HEK293 (cell line): ENCODE results near the gene KDR.

Experiments
- CTCF ChIP-seq: fragments of 450-650 bp; formaldehyde crosslinking; IDR thresholded peaks from 2 replicates; pipeline ENCODE4 v1.5.1; 2016; ENCODE audit warnings: missing biosample characterization, missing genetic modification characterization
- GFI1B ChIP-seq: fragments of 450-650 bp; formaldehyde crosslinking; IDR thresholded peaks from 2 replicates; pipeline ENCODE4 v1.5.1; 2016; ENCODE audit warnings: missing biosample characterization, missing genetic modification characterization
- SALL2 ChIP-seq: fragments of 450-650 bp; formaldehyde crosslinking; IDR thresholded peaks from 2 replicates; pipeline ENCODE4 v1.5.0; 2017; ENCODE audit warnings: missing biosample characterization, mild to moderate bottlenecking, missing genetic modification characterization, borderline replicate concordance
- TCF7L2 ChIP-seq: IDR thresholded peaks from 2 replicates; pipeline ENCODE4 v1.6.1; 2011; ENCODE audit warnings: low read depth, mild to moderate bottlenecking, inconsistent platforms, low read length, moderate library complexity, borderline replicate concordance
- ZNF10 ChIP-seq: fragments of 450-650 bp; formaldehyde crosslinking; IDR thresholded peaks from 2 replicates; pipeline ENCODE4 v1.5.1; 2017; ENCODE audit warnings: missing biosample characterization, missing genetic modification characterization
- ZNF133 ChIP-seq: fragments of 450-650 bp; formaldehyde crosslinking; IDR thresholded peaks from 2 replicates; pipeline ENCODE4 v1.5.1; 2016; ENCODE audit warnings: missing biosample characterization, missing genetic modification characterization
- ZNF184 ChIP-seq: fragments of 450-650 bp; IDR thresholded peaks from 2 replicates; pipeline ENCODE4 v1.5.1; 2018; ENCODE audit warnings: missing biosample characterization, mild to moderate bottlenecking, missing genetic modification characterization
- ZNF660 ChIP-seq: fragments of 450-650 bp; IDR thresholded peaks from 2 replicates; pipeline ENCODE4 v1.5.1; 2018; ENCODE audit warnings: missing biosample characterization, mild to moderate bottlenecking, missing genetic modification characterization
- ZNF747 ChIP-seq: fragments of 450-650 bp; formaldehyde crosslinking; IDR thresholded peaks from 2 replicates; pipeline ENCODE4 v1.5.1; 2016; ENCODE audit warnings: missing biosample characterization, missing genetic modification characterization

GRCh38 chr4:55037728-55038127, 87.7 kb downstream of the KDR start:
- TF ChIP-seq CTCF (no peak), SALL2 (tag by site-specific recombination) (no peak), TCF7L2 (no peak), ZNF10 (tag by site-specific recombination) (no peak), GFI1B (tag by site-specific recombination) (no peak), ZNF660 (tag by site-specific recombination) (no peak), ZNF133 (no peak), ZNF184 (no peak), ZNF747 (tag by site-specific recombination) (no peak)
